Body of pancreas (tissue), 4 donors: ENCODE data around the gene SNTB2. TPM values are rescaled to one million over a fixed set of nuclear protein-coding genes. Genes with fewer than 3 reads are reported as not detected.
A peak's percentile ranks its signal among the peaks of the same experiment; 100 is the strongest.

Experiments
- ATAC-seq: fragments of 150-250 bp; one replicate; pipeline ENCODE4 v1.9.1; 2016
- DNase-seq, 4 donors: peaks; one replicate each; pipeline ENCODE4 v3.0.0-alpha.2; 2019
- H3K27ac ChIP-seq, 4 donors: fragments of 200-600 bp; sonication (generic); 1 replicate in 3 of 4; 2 replicates in 1 of 4; pipeline versions ENCODE4 v1.5.1 to v1.6.1; 2016 to 2019; ENCODE audit warnings: mild to moderate bottlenecking in 1 of 4, mixed read lengths in 1 of 4, moderate library complexity in 1 of 4
- H3K27me3 ChIP-seq, 2 donors: fragments of 200-600 bp; sonication (generic); one replicate each; pipeline ENCODE4 v1.6.0; 2016; ENCODE audit warnings: mild to moderate bottlenecking in 1 of 2
- H3K36me3 ChIP-seq, 2 donors: fragments of 200-600 bp; sonication (generic); replicated peaks in 1 of 2; 2 replicates each; pipeline ENCODE4 v1.5.1; 2016; ENCODE audit warnings: low read depth in 2 of 2; ENCODE audit not compliant: insufficient read depth in 1 of 2
- H3K4me1 ChIP-seq: fragments of 200-600 bp; sonication (generic); one replicate; pipeline ENCODE4 v1.6.0; 2016
- H3K4me3 ChIP-seq, 2 donors: fragments of 200-600 bp; sonication (generic); 1 replicate in 1 of 2; 2 replicates in 1 of 2; pipeline ENCODE4 v1.5.1; 2016 to 2019
- H3K9me3 ChIP-seq, 3 donors: fragments of 200-600 bp; sonication (generic); 1 replicate in 2 of 3; 2 replicates in 1 of 3; pipeline ENCODE4 v1.5.1; 2016
- CTCF ChIP-seq, 7 experiments: fragments of 450-650 bp in 4 of 7; fragments of 200-600 bp in 3 of 7; sonication (generic) in 3 of 7; IDR thresholded peaks; one replicate each; pipeline ENCODE4 v1.5.1; 2016 to 2019; ENCODE audit warnings: antibody characterized with exemption in 7 of 7
- POLR2A ChIP-seq, 3 donors: fragments of 450-650 bp; IDR thresholded peaks; one replicate each; pipeline ENCODE4 v1.6.1; 2016; ENCODE audit warnings: antibody characterized with exemption in 3 of 3, mild to moderate bottlenecking in 2 of 3
- WGBS, 2 donors: methylation state at CpG; one replicate each; pipeline ENCODE4 v1.1.5; 2017; 5-methylcytosine and 5-hydroxymethylcytosine counted together
- intact Hi-C: fragments of 100-400 bp; cut with DNase I; formaldehyde crosslinking; loops from one replicate; pipeline ENCODE4 v1.15.1; 2023
- total RNA-seq, 2 donors: library from RNA; depleted of rRNA; stranded (reverse); fragments of >200 nt; gene quantifications; one replicate each; pipeline ENCODE4 v1.1.0, GENCODE V29; 2016

The SNTB2 gene
- total RNA-seq, 2 donors from 2014 or later = 11.2 to 13.5 TPM

GRCh38 chr16:69324585-69325253 is 137.8 kb downstream of the SNTB2 start:
- 80 to 81% methylated on average over 8 to 10 of the region's 10 CpGs for WGBS, 2 donors
- Histone ChIP-seq H3K27me3 (no peaks in the 10 kb centered on the region), H3K4me1 (peaks cover 57% of the 10 kb centered on the region), H3K27ac (peak overlapping the region in 1 of 4 donors; percentile 11), H3K36me3 (peaks cover 17 to 24% of the 10 kb centered on the region in 2 donors), H3K9me3 (no peaks in the 10 kb centered on the region), H3K4me3 (no peak overlapping the region)
- TF ChIP-seq POLR2A (IDR thresholded peaks at IDR 0.05) (no peak), CTCF (IDR thresholded peaks at IDR 0.05) (no peak)
- intact Hi-C loops = no loop called here
- no peak for ATAC-seq
- DNase-seq = no peak

GRCh38 chr16:69325784-69326171 is 138.8 kb downstream of the SNTB2 start:
- WGBS, 2 donors = 81 to 94% methylated on average over 2 to 6 of the region's 6 CpGs
- Histone ChIP-seq H3K36me3 (peaks cover 6 to 19% of the 10 kb centered on the region in 2 donors), H3K9me3 (no peaks in the 10 kb centered on the region), H3K4me3 (no peak overlapping the region), H3K4me1 (peaks cover 59% of the 10 kb centered on the region), H3K27ac (peak overlapping the region in 2 of 4 donors; percentile 51 to 54), H3K27me3 (no peaks in the 10 kb centered on the region)
- DNase-seq = peak in 1 of 4 donors; percentile 10
- no peak for ATAC-seq
- TF ChIP-seq POLR2A (IDR thresholded peaks at IDR 0.05) (no peak), CTCF (IDR thresholded peaks at IDR 0.05) (no peak)
- intact Hi-C loops = no loop called here

- intact Hi-C loops = no loop called here
- no peak overlapping the region for H3K4me3 ChIP-seq
- TF ChIP-seq CTCF (IDR thresholded peaks at IDR 0.05) (no peak), POLR2A (IDR thresholded peaks at IDR 0.05) (no peak)
- no peaks in the 10 kb centered on the region for H3K9me3 ChIP-seq
- ATAC-seq (no peak), DNase-seq (peak in 3 of 4 donors; percentile 38 to 52 (median 48))
- H3K36me3 ChIP-seq = peaks cover under 1 to 13% of the 10 kb centered on the region in 2 donors
- WGBS, 2 donors = 21 to 28% methylated on average over 7 of the region's 7 CpGs
- peak overlapping the region in 3 of 4 donors; percentile 6 to 54 (median 51) for H3K27ac ChIP-seq
- no peaks in the 10 kb centered on the region for H3K27me3 ChIP-seq
- H3K4me1 ChIP-seq = peaks cover 64% of the 10 kb centered on the region
These were observed 139.4 kb downstream of the SNTB2 start for GRCh38 chr16:69326172-69326873.

- H3K27ac ChIP-seq = peak overlapping the region in 3 of 4 donors; percentile 15 to 93 (median 34)
These were observed 140.8 kb downstream of the SNTB2 start for GRCh38 chr16:69327585-69328310.

More at GRCh38 chr16:69327585-69328310, 140.8 kb downstream of the SNTB2 start:
- intact Hi-C loops = no loop called here
- DNase-seq (peak in 1 of 4 donors; percentile 10), ATAC-seq (no peak)
- peaks cover 0 to 6% of the 10 kb centered on the region in 2 donors for H3K36me3 ChIP-seq
- H3K9me3 ChIP-seq = no peaks in the 10 kb centered on the region
- peaks cover 64% of the 10 kb centered on the region for H3K4me1 ChIP-seq
- H3K4me3 ChIP-seq = no peak overlapping the region
- WGBS, 2 donors = 70 to 81% methylated on average over 14 of the region's 14 CpGs
- H3K27me3 ChIP-seq = no peaks in the 10 kb centered on the region
- TF ChIP-seq POLR2A (IDR thresholded peaks at IDR 0.05) = no peak
- TF ChIP-seq CTCF (IDR thresholded peaks at IDR 0.05) = no peak
